Right lobe of liver (tissue), 4 donors: Measurements from ENCODE around the gene CYSTM1.

Experiments used
- POLR2A ChIP-seq: fragments of 450-650 bp; IDR thresholded peaks from one replicate; pipeline ENCODE4 v1.6.1; 2017; ENCODE audit warnings: antibody characterized with exemption, mild to moderate bottlenecking
- TF ChIP-seq, protein P1 (sequence below), 4 donors: fragments of 200-600 bp in 3 of 4; fragments of 450-650 bp in 1 of 4; IDR thresholded peaks; one replicate each; pipeline versions ENCODE4 v1.5.1 to v1.8.0; 2016 to 2022; ENCODE audit warnings: antibody characterized with exemption in 4 of 4, mild to moderate bottlenecking in 2 of 4
- donor health status: DM: no; HTN: no; CAD: no.
- donor health status: DM: no; HTN: no; CAD: no.
- donor health status: DM: no; HTN: yes; CAD: no.

DNA sequence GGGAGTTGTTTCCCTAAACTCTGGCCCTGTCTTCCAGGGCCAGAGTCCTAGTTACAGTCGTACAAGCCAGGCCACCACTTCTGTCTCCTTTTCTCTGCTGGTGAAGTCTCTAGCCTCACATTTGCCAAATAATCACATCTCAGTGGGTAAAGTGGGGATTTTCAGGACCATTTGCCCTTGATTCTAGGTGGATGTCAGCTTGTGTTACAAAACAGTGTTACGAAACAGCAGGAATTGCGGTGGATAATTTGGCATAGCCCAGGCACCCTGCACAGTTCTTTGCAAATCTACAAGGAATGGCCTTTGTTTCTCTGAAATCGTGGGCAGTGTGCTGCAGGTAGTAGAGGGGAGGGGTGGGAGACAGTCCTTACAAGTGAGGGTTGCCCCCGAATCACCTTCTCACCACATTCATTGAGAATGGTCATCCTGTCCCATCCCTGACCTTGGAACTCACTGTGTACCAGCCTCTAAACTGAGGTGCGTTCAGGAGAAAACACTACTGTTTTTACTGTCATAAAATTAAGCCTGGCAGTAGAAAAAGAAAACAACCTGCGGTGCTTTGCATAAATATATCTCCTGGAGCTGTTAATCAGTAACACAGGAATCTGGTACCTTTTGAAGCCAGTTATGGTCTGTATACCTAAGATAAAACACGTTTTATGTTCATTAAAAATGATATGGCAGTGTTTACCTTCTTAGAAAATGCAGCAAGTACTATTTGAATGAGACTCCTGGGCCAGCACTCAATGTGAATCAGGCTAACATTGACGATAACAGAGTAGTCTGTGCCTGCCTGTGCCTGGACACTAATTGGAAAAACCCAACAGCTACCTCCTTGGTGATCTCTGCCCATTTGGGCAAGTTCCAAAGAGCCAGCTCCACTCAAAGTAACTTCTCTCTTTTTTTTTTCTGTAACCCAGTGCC, 44.3 kb downstream of the CYSTM1 start:
- TF ChIP-seq POLR2A: no peak
- TF ChIP-seq, protein P1, sequence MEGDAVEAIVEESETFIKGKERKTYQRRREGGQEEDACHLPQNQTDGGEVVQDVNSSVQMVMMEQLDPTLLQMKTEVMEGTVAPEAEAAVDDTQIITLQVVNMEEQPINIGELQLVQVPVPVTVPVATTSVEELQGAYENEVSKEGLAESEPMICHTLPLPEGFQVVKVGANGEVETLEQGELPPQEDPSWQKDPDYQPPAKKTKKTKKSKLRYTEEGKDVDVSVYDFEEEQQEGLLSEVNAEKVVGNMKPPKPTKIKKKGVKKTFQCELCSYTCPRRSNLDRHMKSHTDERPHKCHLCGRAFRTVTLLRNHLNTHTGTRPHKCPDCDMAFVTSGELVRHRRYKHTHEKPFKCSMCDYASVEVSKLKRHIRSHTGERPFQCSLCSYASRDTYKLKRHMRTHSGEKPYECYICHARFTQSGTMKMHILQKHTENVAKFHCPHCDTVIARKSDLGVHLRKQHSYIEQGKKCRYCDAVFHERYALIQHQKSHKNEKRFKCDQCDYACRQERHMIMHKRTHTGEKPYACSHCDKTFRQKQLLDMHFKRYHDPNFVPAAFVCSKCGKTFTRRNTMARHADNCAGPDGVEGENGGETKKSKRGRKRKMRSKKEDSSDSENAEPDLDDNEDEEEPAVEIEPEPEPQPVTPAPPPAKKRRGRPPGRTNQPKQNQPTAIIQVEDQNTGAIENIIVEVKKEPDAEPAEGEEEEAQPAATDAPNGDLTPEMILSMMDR (IDR thresholded peaks at IDR 0.05): no peak
